Activated CD4-positive, alpha-beta memory T cell treated with anti-CD3 and anti-CD28 coated beads for 36 hours (primary cell): Measurements from ENCODE around the gene KDM4B. TPM values are rescaled to one million over a fixed set of nuclear protein-coding genes. Genes with fewer than 3 reads are reported as not detected.

ENCODE experiments used
- CTCF ChIA-PET: fragments of 350-600 bp; sonication (Branson Sonifier 250); formaldehyde crosslinking; loops from one replicate; lab custom pipeline; 2021; ENCODE audit warnings: antibody characterized with exemption, inconsistent platforms; lab: Charles Lee
- POLR2A ChIA-PET: fragments of 350-600 bp; sonication (Branson Sonifier 250); formaldehyde crosslinking; loops from one replicate; lab custom pipeline; 2021; ENCODE audit warnings: antibody characterized with exemption; lab: Charles Lee
- DNase-seq: peaks from one replicate; pipeline ENCODE4 v3.0.0-alpha.2; 2020
- H3K27ac Mint-ChIP-seq: one replicate; pipeline ENCODE4 v1.8.0; 2021; ENCODE audit warnings: mixed read lengths
- H3K27me3 Mint-ChIP-seq: one replicate; pipeline ENCODE4 v1.8.0; 2021; ENCODE audit warnings: mixed read lengths
- H3K36me3 Mint-ChIP-seq: one replicate; pipeline ENCODE4 v1.8.0; 2021; ENCODE audit warnings: mixed read lengths
- H3K4me1 Mint-ChIP-seq: one replicate; pipeline ENCODE4 v1.8.0; 2021; ENCODE audit warnings: low read depth, mixed read lengths
- H3K4me3 Mint-ChIP-seq: one replicate; pipeline ENCODE4 v1.8.0; 2021; ENCODE audit warnings: mild to moderate bottlenecking, mixed read lengths
- H3K9me3 Mint-ChIP-seq: one replicate; pipeline ENCODE4 v1.8.0; 2021; ENCODE audit warnings: mixed read lengths
- intact Hi-C: fragments of 100-400 bp; cut with micrococcal nuclease; formaldehyde crosslinking; loops from one replicate; pipeline ENCODE4 v1.15.1; 2023
- total RNA-seq, 2 experiments: library from RNA; stranded (reverse); gene quantifications; one replicate each; pipeline ENCODE4 v1.2.3, GENCODE V29; 2021

KDM4B gene
- total RNA-seq, 2 experiments from 2014 or later = 19.2 to 20.6 TPM

GRCh38 chr19:5081443-5082161, 112.7 kb downstream of the KDM4B start:
- Mint-ChIP-seq H3K4me3 (no peak overlapping the region), H3K9me3 (no peaks in the 10 kb centered on the region), H3K36me3 (peaks cover 13% of the 10 kb centered on the region), H3K27ac (no peak overlapping the region), H3K27me3 (no peaks in the 10 kb centered on the region), H3K4me1 (no peaks in the 10 kb centered on the region)
- CTCF ChIA-PET = no interaction called here
- POLR2A ChIA-PET = no interaction called here
- intact Hi-C loops = no loop called here
- no peak for DNase-seq

- Mint-ChIP-seq H3K36me3 (peaks cover 10% of the 10 kb centered on the region), H3K4me1 (no peaks in the 10 kb centered on the region), H3K27ac (no peak overlapping the region), H3K4me3 (no peak overlapping the region), H3K9me3 (no peaks in the 10 kb centered on the region), H3K27me3 (no peaks in the 10 kb centered on the region)
- intact Hi-C loops = no loop called here
- POLR2A ChIA-PET = no interaction called here
- CTCF ChIA-PET = no interaction called here
- no peak for DNase-seq
Observed at GRCh38 chr19:5083547-5083965, 114.6 kb downstream of the KDM4B start.

- no peak for DNase-seq
- Mint-ChIP-seq H3K4me3 (no peak overlapping the region), H3K9me3 (no peaks in the 10 kb centered on the region), H3K36me3 (peaks cover 6% of the 10 kb centered on the region), H3K4me1 (no peaks in the 10 kb centered on the region), H3K27ac (no peak overlapping the region), H3K27me3 (no peaks in the 10 kb centered on the region)
- ChIA-PET POLR2A (no interaction called here), CTCF (interaction anchor here (0.9 kb wide), 1 partner anchor 276 kb away, joined by 3 read pairs; no protein-coding TSS in a partner anchor)
- intact Hi-C loops = no loop called here
Observed at GRCh38 chr19:5085566-5085965, 116.7 kb downstream of the KDM4B start.

DNA sequence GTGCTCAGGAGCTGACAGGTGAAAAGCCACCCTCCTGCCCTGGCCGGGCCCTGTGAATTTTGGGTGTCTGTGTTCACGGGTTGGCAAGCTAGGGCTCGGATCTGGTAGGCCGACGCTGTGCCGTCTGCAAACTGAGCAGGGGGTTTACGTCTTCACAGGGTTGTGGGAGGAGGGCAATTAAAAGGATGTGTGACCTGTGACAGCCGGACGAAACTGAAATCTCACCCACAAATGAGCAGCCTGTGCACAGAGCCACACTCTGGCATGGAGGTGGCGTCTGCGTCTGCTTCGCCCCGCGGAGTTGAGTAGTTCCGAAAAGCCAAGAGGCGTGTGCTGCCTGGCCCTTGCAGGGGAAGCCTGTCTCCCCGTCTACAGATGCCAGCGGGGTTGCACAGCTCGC, 117.3 kb downstream of the KDM4B start:
- no peak for DNase-seq

GRCh38 chr19:5086725-5087439, 118.0 kb downstream of the KDM4B start:
- no peaks in the 10 kb centered on the region for H3K36me3 Mint-ChIP-seq
- no peak overlapping the region for H3K4me3 Mint-ChIP-seq
- no peak for DNase-seq
- H3K27ac Mint-ChIP-seq = no peak overlapping the region
- intact Hi-C loops = no loop called here
- no peaks in the 10 kb centered on the region for H3K27me3 Mint-ChIP-seq
- CTCF ChIA-PET = no interaction called here
- POLR2A ChIA-PET = no interaction called here
- H3K4me1 Mint-ChIP-seq = no peaks in the 10 kb centered on the region
- H3K9me3 Mint-ChIP-seq = no peaks in the 10 kb centered on the region

More for the DNA sequence above, 117.3 kb downstream of the KDM4B start:
- no peak overlapping the region for H3K4me3 Mint-ChIP-seq
- CTCF ChIA-PET = no interaction called here
- peaks cover under 1% of the 10 kb centered on the region for H3K36me3 Mint-ChIP-seq
- no peaks in the 10 kb centered on the region for H3K9me3 Mint-ChIP-seq
- H3K27ac Mint-ChIP-seq = no peak overlapping the region
- intact Hi-C loops = no loop called here
- POLR2A ChIA-PET = no interaction called here
- H3K27me3 Mint-ChIP-seq = no peaks in the 10 kb centered on the region
- H3K4me1 Mint-ChIP-seq = no peaks in the 10 kb centered on the region

DNA sequence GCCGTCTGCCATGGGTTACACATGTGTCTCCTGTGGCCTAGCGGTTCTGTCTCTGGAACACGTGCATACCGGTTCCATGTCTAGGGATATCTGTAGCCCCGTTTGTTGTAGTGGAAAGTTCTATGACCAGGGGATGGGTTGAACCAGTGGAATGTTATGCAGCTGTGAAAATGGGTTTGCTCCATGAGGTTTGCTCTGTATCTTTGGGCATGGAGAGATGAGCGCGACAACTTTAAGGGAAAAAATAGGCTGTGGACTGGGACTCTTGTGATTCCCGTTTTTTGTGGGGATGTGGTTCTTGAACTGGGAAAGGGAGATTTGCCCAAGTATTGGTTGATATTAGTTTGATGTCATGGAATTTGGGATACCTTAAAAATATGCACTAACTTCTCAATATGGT, 120.4 kb downstream of the KDM4B start:
- no peak for DNase-seq
- Mint-ChIP-seq H3K27me3 (no peaks in the 10 kb centered on the region), H3K27ac (no peak overlapping the region), H3K9me3 (no peaks in the 10 kb centered on the region), H3K4me1 (no peaks in the 10 kb centered on the region), H3K36me3 (peaks cover 4% of the 10 kb centered on the region), H3K4me3 (no peak overlapping the region)
- intact Hi-C loops = no loop called here
- POLR2A ChIA-PET = no interaction called here
- CTCF ChIA-PET = no interaction called here

GRCh38 chr19:5090465-5091017, 121.6 kb downstream of the KDM4B start:
- intact Hi-C loops = no loop called here
- CTCF ChIA-PET = no interaction called here

GRCh38 chr19:5091018-5091683, 122.2 kb downstream of the KDM4B start:
- Mint-ChIP-seq H3K36me3 (peaks cover 7% of the 10 kb centered on the region), H3K27me3 (no peaks in the 10 kb centered on the region), H3K9me3 (no peaks in the 10 kb centered on the region), H3K27ac (no peak overlapping the region), H3K4me1 (no peaks in the 10 kb centered on the region), H3K4me3 (no peak overlapping the region)
- ChIA-PET CTCF (no interaction called here), POLR2A (no interaction called here)
- DNase-seq = no peak
- intact Hi-C loops = no loop called here

More at GRCh38 chr19:5090465-5091017, 121.6 kb downstream of the KDM4B start:
- H3K27ac Mint-ChIP-seq = no peak overlapping the region
- no peaks in the 10 kb centered on the region for H3K27me3 Mint-ChIP-seq
- POLR2A ChIA-PET = no interaction called here
- H3K4me1 Mint-ChIP-seq = no peaks in the 10 kb centered on the region
- H3K36me3 Mint-ChIP-seq = peaks cover 4% of the 10 kb centered on the region
- no peaks in the 10 kb centered on the region for H3K9me3 Mint-ChIP-seq
- no peak for DNase-seq
- H3K4me3 Mint-ChIP-seq = no peak overlapping the region

- Mint-ChIP-seq H3K9me3 (peaks cover 2% of the 10 kb centered on the region), H3K27ac (no peak overlapping the region), H3K36me3 (peaks cover 8% of the 10 kb centered on the region), H3K4me1 (no peaks in the 10 kb centered on the region), H3K27me3 (no peaks in the 10 kb centered on the region), H3K4me3 (no peak overlapping the region)
- intact Hi-C loops = no loop called here
- ChIA-PET POLR2A (no interaction called here), CTCF (no interaction called here)
- DNase-seq = no peak
Observed at GRCh38 chr19:5091684-5092480, 123.0 kb downstream of the KDM4B start.

- H3K4me3 Mint-ChIP-seq = no peak overlapping the region
- intact Hi-C loops = no loop called here
- no peaks in the 10 kb centered on the region for H3K4me1 Mint-ChIP-seq
- peaks cover 6% of the 10 kb centered on the region for H3K9me3 Mint-ChIP-seq
- ChIA-PET POLR2A (no interaction called here), CTCF (no interaction called here)
- H3K36me3 Mint-ChIP-seq = peaks cover 14% of the 10 kb centered on the region
- no peaks in the 10 kb centered on the region for H3K27me3 Mint-ChIP-seq
- DNase-seq = no peak
- H3K27ac Mint-ChIP-seq = no peak overlapping the region
Observed at GRCh38 chr19:5092481-5092843, 123.5 kb downstream of the KDM4B start.

DNA sequence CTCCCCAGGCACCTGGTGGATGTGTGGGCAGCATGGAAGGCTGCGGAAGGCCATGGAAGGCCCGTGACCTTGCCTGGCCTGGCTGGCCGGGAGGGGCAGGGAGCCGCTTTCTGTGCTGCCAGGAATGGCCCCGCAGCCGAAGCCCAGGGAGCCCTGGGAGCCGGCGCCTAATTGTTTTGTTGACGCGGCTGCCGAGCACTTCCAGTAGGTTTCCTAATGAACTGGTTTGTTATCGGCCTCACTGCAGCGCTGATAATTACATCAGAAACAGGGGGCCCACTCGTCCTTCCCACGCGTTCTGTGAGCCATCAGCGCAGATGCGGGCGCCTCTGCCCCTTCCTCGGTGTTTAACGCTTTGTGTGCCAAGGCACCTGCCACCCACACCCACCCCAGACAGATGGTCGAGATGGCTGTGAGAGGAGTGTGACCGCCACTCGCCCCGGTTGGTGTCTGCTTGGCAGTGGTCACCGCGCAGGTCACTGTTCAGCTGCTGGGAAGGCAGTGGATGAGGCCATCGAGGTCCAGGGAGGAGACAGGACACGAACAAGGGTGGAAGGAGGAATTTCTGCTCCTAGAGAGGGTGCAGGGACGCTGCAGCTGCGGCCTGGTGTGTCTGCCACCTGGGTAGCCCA, 124.5 kb downstream of the KDM4B start:
- H3K36me3 Mint-ChIP-seq = peaks cover 24% of the 10 kb centered on the region
- intact Hi-C loops = no loop called here

More for the DNA sequence above, 124.5 kb downstream of the KDM4B start:
- no peaks in the 10 kb centered on the region for H3K27me3 Mint-ChIP-seq
- no peak overlapping the region for H3K27ac Mint-ChIP-seq
- H3K4me1 Mint-ChIP-seq = no peaks in the 10 kb centered on the region
- no peak for DNase-seq
- ChIA-PET POLR2A (no interaction called here), CTCF (no interaction called here)
- H3K9me3 Mint-ChIP-seq = peaks cover 12% of the 10 kb centered on the region
- H3K4me3 Mint-ChIP-seq = no peak overlapping the region
